Suprapubic skin (tissue), 3 donors: ENCODE data around the gene TIPIN.

Source experiments
- CTCF ChIP-seq, 2 donors: fragments of 200-600 bp in 1 of 2; fragments of 450-650 bp in 1 of 2; sonication (generic) in 1 of 2; IDR thresholded peaks; one replicate each; pipeline ENCODE4 v1.5.1; 2016 to 2019; ENCODE audit warnings: antibody characterized with exemption in 2 of 2, mild to moderate bottlenecking in 1 of 2, moderate library complexity in 1 of 2
- EP300 ChIP-seq: sonication (generic); formaldehyde crosslinking; IDR thresholded peaks from one replicate; pipeline ENCODE4 v1.6.1; 2017; ENCODE audit warnings: antibody characterized with exemption
- POLR2A ChIP-seq, 2 donors: fragments of 450-650 bp; IDR thresholded peaks; one replicate each; pipeline ENCODE4 v1.6.1; 2017; ENCODE audit warnings: antibody characterized with exemption in 2 of 2, mild to moderate bottlenecking in 2 of 2, moderate library complexity in 2 of 2

GRCh38 chr15:66400351-66400774 lies 43.9 kb upstream of the TIPIN start:
- TF ChIP-seq EP300 (no peak), CTCF (IDR thresholded peaks at IDR 0.05) (no peak), POLR2A (IDR thresholded peaks at IDR 0.05) (no peak)
